Dedifferentiated amniotic fluid mesenchymal stem cell (primary cell): ENCODE measurements around the gene KIF18A.
A peak's percentile ranks its signal among the peaks of the same experiment; 100 is the strongest.

Experiments
- DNase-seq: peaks from one replicate; pipeline ENCODE4 v3.0.0-alpha.2; 2016; ENCODE audit errors: extremely low spot score

Gene KIF18A

DNA sequence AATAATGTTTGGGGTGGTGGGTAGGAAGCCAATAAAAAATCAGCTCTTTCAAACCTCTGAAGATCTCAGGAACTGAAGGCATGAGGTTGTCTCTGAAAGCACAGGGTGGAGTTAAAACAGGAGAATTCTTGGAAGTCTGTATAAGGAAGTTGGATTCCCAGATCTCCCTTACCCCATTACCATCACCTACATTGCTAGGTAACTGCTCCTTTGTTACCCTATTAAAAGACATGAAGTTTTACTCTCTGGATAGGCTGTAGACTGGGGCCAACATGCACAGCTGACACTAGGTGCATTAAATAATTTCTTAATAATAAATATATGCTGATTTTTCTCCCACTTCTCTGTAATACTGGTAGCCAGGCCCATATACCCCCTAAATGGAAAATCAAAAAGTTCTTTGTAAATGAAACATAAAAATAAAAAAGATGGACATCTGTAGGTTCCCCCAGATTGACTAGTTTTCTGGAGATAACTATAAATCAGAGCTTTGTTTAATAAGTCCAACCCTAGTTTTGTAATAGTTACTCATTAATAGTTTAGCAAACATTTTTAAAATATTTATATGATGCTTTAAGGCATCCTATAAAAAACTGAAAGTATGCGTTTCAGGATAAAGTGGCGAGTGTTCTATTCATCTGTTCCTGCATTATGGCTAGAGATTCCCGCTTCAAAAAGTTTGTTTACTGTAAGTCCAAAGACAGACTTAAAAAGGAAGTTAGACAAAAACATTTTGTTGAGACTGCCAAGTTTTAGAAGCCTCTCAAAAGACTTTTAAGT, 63.8 kb downstream of the KIF18A start:
- DNase-seq = no peak

DNA sequence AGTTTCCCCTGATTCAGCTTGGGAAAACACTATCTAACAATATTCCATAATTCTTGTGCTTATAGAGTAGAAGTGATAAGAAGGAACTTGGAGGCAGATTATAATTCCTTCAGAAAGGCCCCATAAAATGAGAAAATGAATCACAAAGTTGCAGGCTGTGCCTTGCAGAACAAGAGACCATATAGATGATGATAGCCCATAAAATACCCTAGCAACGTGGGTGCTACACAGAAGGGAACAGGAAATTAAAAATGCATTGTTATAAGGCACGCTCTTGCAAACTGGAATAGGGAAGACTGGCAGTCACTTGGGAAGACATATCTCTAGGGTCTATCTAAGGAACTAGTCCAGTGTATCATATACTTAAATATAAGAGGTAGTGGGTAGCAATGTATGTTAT, 67.6 kb downstream of the KIF18A start:
- DNase-seq = no peak

DNA sequence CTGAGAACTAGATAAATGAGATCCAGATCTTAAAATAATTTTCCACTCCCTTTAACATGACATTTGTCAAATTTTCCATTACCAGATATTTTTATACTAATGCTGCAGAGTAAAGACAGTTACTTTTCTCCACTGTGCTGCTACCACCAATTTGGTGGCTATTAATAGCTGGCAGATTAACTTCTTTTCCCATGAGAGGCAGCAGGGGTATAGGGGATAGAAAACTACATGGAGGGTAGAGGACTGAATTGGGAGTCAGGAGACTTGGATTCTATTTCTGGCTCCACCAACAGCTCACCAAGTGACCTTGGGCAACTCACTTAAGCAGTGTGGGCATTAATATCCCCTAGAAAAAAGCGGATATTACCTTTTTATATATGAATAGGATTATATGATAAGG, 69.2 kb downstream of the KIF18A start:
- DNase-seq = no peak

DNA sequence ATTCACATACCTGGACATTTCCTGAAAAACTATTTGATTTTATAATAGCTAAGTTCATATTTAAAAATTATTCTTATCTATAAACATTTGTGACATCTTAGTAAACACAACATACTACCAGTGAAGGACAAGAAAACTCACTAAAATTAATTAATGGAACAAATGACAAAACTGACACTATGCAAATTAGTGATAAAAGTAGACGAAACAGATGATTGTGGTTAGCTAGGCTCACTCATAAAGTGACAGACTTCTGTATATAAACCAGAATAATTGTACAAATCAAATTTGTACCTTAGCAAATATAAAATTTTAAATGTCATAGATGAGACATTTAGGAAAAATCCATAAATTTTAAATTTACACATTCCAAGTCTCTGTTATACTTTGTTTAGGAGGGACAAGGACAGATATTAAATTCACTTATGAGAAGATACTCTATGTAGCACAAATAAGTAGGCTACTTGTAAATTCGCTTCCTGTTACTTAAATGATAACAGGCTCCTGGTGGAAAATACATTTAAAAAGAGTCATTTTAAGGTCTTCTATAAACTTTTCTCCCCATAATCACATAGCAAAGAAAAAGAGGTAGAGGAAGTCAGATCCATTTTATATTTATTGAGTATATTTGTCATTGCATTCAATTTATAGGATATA, 81.2 kb downstream of the KIF18A start:
- DNase-seq = no peak

DNA sequence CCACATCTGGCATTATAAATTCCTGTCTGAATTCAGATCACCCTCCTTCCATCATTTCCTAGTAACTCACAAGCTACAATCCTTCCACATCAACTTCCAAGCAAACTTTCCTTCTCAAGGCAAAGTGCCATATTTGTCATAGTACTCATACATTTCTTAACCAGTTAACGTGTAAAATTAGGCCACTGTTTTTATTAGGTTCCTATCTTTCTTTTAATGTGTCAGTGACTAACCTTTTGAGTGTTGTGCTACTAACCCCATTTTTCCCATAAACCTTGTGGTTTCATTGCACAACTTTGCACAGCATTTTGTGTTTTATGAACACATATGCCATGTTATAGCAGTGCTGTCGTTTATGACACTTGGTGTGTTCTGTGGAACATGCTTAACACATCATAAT, 90.1 kb downstream of the KIF18A start:
- DNase-seq = no peak

DNA sequence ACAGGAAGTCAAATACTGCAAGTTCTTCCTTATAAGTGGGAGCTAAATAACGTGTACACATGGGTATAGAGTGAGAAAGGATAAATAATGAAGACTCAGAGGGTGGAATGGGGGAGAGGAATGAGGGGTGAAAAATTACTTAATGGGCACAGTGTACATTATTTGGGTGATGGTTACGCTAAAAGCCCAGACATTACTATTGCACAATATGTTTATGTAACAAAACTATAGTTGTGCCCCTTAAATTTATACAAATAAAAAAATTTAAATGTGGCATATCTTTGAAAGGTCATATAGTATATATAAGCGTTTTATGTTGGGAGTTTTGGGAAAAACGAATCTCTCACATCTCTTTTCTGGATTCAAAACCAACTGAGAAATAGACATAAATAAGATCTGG, 96.1 kb downstream of the KIF18A start:
- no peak for DNase-seq

DNA sequence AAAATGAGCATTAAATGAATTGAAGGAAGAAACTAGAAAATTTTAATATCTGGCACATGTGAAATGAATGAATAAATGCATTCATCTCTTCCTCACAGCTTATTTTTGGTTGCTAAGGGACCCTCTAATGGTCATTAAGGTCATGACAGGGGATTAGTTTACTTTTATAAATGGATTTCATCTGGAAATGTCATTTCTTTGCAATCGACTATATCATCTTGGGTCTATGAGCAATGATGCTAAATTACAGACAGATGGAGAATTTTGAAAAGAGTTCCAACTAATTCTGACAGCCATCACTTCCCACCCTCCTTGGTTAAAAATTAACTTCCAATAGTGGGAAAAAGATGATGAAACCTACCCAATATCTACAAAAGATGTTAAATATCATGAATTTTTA, 98.0 kb downstream of the KIF18A start:
- DNase-seq = no peak

DNA sequence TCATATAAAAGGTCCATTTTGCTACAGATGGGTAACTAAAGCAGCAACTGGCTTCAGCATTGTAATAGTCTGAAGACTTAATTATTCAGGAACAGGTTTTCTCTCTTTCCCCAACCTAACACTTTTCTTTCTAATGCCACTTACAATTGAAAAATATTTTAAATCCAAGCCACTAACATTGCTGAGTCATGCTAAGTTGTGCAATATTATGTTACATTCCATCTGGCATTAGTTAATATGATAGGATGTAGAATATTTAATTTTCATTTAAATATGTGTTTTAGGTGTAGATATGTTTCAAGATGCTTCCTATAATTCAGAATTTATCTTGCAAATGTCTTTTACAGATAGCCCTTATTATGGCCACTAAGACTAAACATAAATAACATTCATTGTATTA, 98.6 kb downstream of the KIF18A start:
- peak; percentile 56 for DNase-seq

DNA sequence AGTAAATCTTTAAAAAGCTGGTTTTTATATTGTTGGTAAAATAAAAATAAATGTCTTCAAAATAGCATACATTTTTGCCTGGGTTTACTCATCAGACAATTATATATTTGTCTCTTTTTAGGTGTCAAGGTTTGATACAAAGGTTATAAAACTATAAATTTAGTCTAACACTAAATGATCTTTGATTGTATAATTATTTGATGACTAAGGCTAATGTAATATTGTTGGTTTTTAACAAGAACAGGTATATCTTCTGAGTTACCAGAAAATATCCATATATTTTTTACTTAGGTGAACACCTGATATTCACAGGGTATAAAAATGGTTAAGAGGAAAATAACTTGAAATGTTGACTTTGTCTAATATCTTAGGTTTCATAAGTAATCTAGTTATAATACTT, 104.3 kb downstream of the KIF18A start:
- DNase-seq = no peak

DNA sequence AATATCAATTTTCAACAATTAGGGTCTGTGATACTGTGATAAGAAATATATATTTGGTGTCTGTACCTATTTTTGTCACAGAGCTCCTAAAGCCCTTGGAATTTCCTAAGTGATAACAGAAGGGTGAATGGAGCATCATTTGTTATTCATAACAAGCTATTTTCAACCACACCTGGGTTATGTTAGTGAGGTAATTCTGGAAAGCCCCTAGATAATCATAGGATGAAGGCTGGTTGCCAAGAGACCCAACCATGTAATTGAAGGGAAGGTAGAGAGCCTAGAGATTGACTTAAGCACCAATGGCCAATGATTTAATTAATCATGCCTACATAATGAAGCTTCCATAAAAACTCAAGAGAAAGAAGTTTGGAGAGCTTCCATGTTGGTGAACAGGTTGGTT, 109.4 kb downstream of the KIF18A start:
- no peak for DNase-seq

DNA sequence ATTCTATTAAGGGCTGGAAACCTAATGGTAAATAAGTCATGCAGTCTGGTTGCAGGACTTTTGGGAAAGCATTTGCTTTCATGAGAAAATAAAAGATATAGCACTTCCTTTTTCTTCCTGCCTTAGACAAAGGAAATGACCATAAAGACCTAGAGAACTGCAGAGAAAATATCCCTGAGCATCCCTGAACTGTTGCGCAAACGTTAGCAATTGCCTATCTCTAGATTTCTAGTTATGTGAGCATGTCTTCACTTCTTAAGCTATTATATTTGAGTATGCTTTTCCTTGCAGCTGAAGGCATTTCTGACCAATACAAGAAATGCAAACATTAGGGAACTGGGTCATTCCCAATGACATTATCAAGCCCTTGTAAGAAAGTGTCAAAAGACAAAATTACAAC, 110.6 kb downstream of the KIF18A start:
- DNase-seq = no peak

DNA sequence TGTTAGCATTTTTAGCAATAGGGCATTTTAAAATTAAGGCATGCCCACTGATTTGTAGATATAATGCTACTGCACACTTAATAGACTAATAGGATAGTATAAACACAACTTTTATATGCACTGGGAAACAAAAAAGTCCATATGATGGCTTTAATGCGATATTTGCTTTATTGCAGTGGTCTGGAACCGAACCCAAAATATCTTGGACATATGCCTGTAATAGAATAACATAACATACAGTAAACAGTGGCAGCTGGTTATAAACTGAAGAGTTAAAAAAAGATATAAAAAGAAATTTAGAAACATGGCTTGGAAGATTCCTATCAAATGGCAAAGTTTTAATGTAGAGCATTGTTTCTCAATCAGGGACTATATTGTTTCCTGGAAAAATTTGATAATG, 111.9 kb downstream of the KIF18A start:
- DNase-seq = no peak

DNA sequence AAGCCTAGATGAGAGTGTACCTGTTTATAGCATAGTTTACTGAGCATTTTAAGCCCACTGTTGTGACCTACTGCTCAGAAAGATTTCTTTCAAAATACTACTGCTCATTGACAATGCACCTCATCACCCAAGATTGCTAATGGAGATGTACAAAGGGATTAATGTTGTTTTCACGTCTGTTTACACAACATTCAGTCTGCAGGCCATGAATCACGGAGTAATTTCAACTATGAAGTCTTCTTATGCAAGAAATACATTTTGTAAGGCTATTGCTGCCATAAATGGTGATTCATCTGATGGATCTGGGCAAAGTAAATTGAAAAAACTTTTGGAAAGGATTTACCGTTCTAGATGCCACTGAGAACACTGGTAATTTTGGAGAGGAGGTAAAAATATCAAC, 112.9 kb downstream of the KIF18A start:
- DNase-seq = no peak

DNA sequence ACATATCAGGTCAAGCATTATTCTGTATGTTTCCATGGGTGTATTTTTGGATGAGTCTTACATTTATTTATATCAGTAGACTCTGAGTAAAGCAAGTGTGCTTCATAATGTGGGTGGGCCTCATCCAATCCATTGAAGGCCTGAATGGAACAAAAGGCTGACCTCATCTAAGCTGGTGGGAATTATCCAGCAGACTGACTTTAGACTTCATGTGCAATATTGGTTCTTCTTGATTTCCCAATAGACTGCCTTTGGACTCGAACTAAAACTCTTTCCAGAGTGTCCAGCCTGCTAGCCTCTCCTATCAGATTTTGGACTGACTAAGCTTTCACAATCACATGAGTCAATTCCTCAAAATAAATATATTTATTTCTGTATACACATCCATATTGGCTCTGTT, 116.2 kb downstream of the KIF18A start:
- DNase-seq = no peak

DNA sequence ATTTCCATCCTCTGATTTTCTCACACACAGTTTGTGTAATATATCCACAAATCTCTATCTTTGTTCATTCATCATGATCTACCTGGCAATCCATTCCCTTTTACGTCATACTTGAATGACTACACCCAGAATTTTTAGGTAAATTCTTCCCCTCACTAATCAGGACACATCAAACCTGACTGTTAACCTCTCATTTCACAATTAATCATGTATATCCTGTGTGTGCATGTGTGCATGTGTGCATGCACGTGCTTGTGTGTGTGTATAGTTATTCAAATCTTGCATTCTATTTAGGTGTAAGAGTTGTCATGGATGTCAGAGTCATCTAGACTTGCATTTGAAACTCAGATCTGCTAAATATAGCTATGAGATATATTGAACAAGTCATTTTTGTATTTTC, 130.4 kb downstream of the KIF18A start:
- no peak for DNase-seq

DNA sequence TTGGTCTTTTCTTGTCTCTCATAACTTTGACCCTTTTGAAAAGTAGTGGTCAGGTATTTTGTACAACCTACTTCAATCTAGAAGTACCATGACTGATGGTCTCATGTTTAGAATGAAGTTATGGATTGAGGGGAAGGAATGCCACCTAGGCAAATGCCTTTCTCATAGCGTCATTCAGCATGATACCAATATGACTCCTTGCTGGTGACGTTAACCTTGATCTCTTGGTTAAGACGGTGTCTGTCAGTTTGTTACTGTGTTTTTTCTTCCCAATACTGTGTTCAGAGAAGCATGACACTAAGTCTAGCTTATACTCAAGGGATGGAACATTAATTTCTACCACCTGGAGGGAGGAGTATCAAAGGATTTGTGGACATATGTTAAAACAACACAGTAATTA, 130.9 kb downstream of the KIF18A start:
- DNase-seq = no peak

DNA sequence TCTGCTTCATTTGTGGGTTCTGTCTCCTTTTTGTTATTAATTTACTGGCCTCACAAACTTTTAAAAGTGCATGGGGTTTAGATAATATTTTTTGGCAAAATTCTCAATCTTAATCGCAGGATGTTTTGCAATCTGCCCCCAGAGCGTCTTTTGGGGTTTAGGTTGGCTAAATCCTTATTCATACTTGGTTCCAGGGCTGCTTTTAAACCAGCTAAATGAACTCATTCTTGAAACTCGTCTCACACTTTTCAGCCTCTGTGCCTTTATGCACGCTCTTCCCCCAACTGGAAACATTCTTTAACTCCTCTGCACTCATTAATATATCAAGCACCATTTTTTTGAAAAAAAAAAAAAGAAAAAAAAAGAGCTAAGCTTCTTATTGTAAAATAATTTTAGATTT, 131.7 kb downstream of the KIF18A start:
- no peak for DNase-seq

DNA sequence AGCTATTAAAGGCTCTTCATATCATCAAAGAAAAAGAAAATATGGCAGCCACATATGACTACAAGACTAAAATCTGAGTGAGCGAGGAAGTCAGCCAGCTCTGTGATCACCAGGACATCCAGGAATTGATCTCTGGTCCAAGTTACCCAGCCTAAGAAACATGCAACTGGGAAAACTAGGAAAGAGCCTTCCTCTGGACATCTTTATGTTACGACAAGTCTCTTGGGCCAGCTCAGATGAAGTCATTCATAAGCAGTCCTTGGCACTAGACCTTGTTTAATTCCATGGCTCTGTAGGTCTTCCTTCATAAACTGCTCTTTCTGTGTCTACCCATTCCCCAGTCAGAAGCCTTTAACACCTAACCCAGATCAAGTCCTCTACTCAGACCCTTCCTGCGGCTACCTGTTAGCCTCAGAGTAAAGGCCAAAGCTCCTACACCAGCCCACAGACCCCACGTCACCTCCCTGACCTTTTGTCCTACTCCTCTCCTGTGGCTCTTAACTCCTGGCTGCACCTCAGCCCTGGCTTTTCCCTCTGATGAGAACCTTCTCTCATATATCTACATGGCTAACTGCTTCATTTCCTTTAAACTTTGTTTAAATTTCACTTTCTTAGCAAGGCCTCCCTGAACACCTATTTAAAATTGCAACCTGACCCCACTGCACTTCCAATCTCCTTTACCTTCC, 134.0 kb downstream of the KIF18A start:
- no peak for DNase-seq

DNA sequence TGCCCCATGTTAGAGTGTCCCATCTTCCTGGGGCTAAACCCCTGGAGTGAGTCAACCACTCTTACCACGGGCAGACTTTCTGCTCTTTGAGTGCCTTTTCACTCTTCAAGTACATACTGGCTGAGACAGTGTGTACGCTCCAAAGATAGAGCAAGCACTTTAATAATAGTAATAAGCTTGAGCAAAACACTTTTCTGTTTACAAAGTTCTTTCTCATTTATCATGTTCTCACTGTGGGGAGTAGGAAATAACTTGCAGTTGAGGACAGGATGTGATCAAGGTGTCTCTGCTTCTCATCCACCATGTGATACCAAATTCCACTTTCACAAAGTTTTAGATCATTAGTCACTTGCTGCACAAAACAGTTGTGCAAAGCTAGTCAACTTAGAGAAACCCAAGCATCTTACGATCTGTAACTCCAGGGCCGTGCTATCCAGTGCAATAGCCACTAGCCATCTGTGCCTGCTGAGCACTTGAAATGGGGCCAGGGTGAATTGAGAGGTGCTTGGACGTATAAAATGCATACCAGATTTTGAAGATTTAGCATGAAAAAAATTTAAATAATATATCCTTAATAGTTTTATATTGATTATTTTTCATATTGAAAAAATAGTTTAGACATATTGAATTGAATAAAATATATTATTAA, 135.3 kb downstream of the KIF18A start:
- DNase-seq = no peak

DNA sequence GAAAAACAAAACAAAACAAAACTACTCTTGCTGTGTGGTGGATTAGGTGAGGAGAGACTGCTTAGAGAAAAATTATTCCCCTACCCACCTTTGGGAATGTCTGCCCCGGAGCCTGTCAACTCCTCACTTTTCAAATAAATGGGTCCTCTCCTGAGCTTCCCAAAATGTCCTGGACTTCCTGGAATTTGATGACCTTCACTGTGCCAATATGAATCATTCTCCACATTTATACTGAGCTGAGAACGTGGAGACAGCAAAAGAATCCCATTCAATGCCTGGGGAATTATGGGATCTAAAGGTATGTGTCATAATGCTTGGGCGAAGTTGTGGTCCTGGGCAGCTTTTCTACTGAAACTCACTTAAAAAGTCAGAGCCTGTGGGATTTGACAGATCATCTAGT, 136.8 kb downstream of the KIF18A start:
- DNase-seq = no peak
